Transverse colon (tissue), 3 donors: Measurements from ENCODE around the gene ATG9B.

Experiments used
- EP300 ChIP-seq: sonication (generic); formaldehyde crosslinking; IDR thresholded peaks from one replicate; pipeline ENCODE4 v1.6.1; 2017; ENCODE audit warnings: antibody characterized with exemption, low read depth
- TF ChIP-seq, protein P1 (sequence below), 5 experiments: fragments of 200-600 bp in 3 of 5; fragments of 450-650 bp in 2 of 5; sonication (generic) in 3 of 5; IDR thresholded peaks; 1 replicate in 2 of 5; 2 replicates in 3 of 5; pipeline ENCODE4 v1.5.1; 2016 to 2017; ENCODE audit warnings: antibody characterized with exemption in 5 of 5, inconsistent platforms in 3 of 5, mild to moderate bottlenecking in 2 of 5, moderate library complexity in 1 of 5

DNA sequence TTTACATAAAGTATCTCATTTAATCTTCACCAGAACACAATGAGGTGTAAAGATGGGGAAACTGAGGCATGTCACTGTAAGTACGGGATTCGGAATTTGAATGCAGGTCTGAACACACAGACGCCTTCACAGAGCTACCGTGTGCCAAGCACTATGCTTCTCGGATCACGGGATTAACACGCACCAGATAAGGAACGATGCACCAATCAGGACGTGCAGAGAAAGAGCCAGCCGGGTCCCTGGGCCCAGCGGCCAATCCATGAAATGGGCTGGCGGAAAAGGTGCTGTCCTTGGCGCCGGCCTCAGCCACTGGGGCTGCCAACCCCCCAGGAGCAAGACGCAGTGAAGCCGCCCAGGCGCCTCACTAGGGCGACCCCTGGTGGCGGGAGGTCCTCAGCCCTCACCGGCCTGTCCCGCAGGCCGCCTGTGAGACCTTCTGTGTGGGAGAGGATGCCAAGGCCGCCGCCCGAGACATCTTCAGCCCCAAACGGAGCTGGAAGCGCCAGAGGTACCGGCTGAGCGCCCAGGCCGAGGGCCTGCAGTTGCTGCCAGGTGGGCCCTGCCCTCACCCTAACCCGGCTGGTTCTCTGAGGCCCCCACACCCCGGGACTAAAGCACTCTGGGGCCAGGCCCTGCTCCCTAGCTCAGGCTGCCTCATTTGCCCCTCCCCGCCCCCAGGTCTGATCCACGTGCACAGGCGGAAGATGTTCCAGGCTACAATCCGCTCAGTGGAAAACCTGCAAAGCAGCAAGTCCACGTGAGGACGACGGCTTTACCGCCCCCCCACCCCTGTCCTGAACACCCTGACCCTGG is 15.6 kb downstream of the ATG9B start:
- TF ChIP-seq, protein P1, sequence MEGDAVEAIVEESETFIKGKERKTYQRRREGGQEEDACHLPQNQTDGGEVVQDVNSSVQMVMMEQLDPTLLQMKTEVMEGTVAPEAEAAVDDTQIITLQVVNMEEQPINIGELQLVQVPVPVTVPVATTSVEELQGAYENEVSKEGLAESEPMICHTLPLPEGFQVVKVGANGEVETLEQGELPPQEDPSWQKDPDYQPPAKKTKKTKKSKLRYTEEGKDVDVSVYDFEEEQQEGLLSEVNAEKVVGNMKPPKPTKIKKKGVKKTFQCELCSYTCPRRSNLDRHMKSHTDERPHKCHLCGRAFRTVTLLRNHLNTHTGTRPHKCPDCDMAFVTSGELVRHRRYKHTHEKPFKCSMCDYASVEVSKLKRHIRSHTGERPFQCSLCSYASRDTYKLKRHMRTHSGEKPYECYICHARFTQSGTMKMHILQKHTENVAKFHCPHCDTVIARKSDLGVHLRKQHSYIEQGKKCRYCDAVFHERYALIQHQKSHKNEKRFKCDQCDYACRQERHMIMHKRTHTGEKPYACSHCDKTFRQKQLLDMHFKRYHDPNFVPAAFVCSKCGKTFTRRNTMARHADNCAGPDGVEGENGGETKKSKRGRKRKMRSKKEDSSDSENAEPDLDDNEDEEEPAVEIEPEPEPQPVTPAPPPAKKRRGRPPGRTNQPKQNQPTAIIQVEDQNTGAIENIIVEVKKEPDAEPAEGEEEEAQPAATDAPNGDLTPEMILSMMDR (IDR thresholded peaks at IDR 0.05) = peak; percentile 56 to 70 (median 67)
- TF ChIP-seq EP300 = no peak
